Activated CD4-positive, alpha-beta T cell treated with anti-CD3 and anti-CD28 coated beads for 48 hours (primary cell): ENCODE data around the gene BLZF1.
A peak's percentile ranks its signal among the peaks of the same experiment; 100 is the strongest.
"Not testable (repeated sequence)": the region's sequence is repeated elsewhere in the genome, so short reads cannot be mapped to it uniquely, and the experiment has no call there.

Source experiments
- DNase-seq: peaks from one replicate; pipeline ENCODE4 v3.0.0-alpha.2; 2020

The BLZF1 gene, protein sequence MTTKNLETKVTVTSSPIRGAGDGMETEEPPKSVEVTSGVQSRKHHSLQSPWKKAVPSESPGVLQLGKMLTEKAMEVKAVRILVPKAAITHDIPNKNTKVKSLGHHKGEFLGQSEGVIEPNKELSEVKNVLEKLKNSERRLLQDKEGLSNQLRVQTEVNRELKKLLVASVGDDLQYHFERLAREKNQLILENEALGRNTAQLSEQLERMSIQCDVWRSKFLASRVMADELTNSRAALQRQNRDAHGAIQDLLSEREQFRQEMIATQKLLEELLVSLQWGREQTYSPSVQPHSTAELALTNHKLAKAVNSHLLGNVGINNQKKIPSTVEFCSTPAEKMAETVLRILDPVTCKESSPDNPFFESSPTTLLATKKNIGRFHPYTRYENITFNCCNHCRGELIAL

DNA sequence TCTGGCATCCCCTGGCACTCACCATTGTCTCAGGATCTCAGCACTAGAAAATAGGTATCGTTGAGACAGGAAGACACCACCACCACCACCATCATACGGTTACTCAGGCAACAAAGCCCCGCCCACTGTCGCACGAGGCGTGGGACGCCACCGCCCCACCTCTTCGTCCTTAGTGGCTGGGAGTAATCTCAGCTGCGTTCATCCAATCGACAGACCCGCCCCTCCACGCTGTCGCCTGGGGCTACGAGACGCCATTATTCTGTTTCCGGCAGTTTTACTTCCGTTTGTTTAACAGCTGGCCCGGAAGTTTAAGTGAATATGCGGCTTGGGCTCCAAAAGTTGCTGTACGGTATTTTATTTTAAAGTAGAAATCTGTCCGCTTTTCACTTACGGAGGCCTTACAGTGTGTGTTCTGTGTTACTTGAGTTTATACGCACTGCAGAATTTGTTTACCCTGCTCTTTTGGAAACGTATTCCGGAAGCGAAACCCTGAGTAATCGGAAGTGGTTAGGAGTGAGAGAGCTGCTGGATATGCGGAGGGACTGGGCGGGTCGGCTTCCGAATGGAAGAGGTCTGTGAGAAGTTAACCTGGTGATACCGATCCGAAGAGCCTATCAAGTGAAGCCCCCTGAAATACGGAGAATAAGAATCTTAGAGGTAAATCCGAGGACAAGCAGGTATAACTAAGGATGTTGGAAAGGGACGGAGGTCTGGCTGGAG lies at the start of gene BLZF1, which contains the start of gene NME7:
TSS of gene BLZF1 (plus strand) at position 510 of the 720 bp plus-strand sequence. CDS start 1,328 bp downstream, outside the sequence.
TSS of gene NME7 (minus strand) at position 112 of the 720 bp plus-strand sequence. CDS start at position 25, 87 bp downstream.
- DNase-seq, result peak; percentile 99

DNA sequence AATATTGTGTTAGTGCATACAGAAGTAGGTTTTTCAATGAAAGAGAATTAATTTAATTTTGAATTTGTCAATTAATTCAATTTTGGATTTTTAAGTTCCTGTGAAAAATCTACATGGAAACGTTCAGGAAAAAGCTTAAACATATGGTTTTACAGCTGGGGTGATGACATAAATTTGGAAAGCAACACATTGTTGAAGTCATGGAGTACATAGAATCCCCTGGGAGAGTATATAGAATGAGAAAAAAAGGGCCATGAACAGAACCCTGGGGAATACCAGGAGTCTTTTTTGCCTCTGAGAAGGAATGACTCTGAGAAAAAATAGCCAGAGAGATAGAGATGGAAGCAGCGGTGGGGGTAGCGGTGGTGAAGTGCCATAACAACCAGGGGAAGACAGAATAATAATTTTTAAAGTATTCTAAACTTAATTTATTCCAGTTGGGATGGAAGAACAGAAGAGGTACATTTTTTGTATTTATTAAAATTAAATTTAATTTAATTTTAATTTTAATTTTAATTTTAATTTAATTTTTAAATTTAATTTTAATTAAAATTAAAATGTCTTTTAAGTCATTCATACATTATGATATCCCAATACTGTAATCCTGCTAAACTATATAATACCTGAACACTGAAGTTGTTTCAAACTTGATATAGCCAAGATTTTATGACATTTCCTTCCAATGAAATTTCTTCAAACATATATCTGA lies 49.3 kb upstream of the BLZF1 start:
- no peak for DNase-seq

DNA sequence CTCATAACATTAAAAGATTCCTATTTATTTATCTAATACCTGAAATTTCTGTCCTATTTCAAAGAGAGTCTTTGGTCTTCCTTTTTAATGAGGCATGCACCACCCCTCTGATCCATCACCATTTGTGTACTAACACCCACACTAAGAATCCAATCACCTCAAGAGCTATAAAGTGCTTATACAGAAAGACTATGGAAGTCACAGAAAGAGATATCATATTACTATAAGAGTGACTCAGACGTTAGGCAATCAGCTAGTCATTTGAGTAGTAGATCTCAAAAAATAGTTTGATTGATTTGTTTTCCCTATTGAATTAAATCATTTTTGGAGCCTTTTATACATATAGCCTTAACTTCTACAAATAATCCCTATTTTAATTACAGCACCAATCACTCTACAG lies 46.5 kb upstream of the BLZF1 start:
- DNase-seq, result no peak

DNA sequence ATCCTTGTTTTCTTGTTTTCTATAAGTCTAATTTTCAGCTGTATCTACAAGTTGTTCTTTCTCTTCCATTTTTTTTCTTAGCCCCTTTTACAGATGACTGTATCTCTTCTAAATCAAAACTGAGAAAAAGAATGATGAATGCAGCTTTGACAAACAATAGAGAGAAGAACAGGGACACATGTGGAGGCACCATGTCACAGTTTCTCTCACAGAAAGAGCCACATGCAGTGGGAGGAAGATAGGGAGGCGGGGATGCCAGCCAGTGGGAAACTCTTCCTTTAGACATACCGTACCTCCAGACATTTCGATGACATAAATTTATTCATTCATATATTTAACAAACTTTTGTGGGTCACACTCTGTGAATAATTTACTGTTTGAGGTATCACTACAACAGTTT lies 45.9 kb upstream of the BLZF1 start:
- DNase-seq, result no peak

DNA sequence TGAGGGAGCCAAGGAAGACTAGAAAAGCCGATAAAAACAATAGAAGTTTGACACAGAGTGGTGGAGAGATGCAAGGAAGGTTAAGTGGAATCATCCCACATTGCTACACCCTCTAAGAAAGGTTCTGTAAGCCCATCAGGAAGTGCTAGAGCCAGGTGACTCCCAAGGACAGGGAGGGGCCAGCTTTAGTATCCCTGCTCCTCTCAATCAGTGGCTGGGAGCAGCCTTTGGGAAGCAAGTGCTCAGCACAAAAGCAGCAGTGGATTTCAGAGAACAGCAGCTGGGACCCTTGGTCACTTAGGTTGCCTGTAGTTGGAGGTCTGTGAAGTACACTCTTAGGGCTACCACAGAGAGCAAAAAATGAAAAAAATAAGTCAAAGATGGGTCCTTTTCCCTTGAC lies 42.9 kb upstream of the BLZF1 start:
- DNase-seq, result no peak

DNA sequence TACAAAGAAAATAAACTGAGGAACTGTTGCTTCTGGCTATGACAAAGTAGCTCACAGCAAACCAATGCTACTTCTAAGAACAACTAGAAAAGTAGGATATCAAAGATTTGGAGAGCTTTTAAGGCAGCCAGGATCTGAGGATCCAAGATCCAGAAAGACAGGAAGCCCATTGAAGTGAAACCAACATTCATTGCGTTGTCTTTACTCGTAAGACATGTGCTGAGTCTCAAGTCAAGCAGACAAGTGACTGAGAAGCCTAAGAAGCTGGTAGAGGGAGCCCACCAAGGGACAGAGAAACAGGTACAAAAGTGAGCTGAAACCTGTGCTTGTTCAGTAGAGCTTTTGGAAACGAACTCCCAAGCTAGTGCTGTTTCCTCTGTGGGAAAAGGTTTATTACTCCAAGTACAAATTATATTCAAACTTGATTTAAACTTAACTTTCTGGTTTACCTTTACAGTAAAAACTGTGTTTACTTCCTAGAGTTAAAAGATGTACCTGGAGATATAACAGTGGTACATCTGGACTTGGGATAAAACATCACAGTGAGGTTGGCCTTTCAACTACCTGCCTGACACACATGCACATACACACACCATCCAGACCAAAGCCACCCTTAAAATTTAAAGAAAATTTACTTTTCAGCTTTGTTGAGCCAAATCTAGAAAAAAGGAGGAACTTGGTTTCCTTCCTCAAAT lies 41.6 kb upstream of the BLZF1 start:
- no peak for DNase-seq

DNA sequence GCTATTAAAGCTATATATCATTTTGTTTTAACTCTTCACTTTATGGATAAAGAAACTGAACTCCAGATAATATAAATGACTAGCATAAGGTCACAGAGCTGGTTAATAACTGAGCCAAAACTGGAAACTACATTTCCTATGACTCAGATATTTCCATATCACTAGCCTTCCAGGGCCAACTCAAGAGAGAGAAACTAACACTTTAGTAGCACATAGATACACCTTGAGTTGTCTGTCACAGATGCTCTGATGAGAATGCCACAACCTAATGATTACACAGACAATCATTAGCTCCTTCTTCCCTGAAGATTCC lies 41.1 kb upstream of the BLZF1 start:
- DNase-seq, result no peak

DNA sequence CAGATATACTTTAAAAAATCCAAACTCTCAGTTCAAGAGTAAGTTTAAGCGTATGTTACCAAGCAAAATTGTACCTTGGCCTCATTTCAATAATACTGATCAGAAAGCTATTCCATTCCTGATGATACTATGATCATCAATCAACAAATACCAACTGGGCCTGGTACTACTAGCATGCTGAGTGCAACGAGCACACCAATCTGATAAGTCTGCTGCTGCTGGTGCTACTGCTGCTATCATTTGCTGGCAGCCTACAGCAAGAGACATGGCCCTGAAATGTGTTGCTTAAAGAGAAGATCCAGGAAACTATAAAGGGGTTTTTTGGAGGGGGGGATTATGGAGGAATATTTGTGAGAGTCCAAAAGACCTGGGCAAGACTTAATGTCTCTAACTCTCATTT lies 40.1 kb upstream of the BLZF1 start:
- no peak for DNase-seq

DNA sequence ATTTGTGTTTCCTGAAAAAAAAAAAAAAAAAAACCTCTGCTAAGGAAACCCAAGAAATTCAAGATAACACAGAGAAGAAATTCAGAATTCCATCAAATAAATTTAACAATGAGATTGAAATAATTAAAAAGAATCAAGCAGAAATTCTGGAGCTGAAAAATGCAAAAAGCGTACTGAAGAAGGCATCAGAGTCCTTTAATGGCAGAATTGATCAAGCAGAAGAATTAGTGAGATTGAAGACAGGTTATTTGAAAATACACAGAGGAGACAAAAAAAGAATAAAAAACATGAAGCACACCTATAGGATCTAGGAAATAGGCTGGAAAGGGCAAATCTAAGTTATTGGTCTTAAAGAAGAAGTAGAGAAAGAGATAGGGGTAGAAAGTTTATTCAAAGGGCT lies 38.6 kb upstream of the BLZF1 start:
- no peak for DNase-seq

DNA sequence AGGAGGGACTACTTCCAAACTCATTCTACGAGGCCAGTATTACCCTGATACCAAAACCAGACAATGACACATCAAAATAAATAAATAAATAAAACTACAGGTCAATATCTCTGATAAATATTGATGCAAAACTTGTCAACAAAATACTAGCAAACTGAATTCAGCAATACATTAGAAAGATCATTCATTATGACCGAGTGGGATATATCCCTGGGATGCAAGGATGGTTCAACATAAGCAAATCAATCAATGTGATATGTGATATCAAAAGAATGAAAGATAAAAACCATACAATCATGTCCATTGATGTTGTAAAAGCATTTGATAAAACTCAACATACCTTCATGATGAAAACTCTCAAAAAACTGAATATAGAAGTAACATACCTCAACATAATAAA lies 37.1 kb upstream of the BLZF1 start:
- no peak for DNase-seq

DNA sequence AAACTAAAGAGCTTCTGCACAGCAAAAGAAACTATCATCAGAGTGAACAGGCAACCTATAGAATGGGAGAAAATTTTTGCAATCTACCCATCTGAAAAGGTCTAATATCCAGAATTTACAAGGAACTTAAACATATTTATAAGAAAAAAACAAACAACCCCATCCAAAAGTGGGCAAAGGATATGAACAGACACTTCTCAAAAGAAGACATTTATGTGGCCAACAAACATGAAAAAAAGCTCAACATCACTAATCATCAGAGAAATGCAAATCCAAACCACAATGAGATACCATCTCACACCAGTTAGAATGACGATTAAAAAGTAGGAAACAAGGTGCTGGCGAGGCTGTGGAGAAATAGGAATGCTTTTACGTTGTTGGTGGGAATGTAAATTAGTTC lies 33.3 kb upstream of the BLZF1 start:
- DNase-seq, result not testable (repeated sequence)

DNA sequence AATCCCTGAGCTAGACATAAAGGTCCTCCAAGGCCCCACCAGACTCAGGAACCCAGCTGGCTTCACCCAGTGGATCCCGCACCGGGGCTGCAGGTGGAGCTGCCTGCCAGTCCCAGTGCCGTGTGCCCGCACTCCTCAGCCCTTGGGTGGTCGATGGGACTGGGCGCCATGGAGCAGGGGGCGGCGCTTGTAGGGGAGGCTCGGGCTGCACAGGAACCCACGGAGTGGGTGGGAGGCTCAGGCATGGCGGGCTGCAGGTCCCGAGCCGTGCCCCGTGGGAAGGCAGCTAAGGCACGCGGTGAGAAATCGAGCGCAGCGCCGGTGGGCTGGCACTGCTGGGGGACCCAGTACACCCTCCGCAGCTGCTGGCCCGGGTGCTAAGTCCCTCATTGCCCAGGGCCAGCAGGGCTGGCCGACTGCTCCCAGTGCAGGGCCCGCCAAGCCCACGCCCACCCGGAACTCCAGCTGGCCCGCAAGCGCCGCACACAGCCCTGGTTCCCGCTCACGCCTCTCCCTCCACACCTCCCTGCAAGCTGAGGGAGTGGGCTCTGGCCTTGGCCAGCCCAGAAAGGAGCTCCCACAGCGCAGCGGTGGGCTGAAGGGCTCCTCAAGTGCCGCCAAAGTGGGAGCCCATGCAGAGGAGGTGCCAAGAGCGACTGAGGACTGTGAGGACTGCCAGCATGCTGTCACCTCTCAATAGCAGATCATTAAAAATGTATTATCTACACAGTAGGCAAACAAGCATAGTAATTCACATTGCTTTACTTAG lies 30.9 kb upstream of the BLZF1 start:
- DNase-seq, result not testable (repeated sequence)

DNA sequence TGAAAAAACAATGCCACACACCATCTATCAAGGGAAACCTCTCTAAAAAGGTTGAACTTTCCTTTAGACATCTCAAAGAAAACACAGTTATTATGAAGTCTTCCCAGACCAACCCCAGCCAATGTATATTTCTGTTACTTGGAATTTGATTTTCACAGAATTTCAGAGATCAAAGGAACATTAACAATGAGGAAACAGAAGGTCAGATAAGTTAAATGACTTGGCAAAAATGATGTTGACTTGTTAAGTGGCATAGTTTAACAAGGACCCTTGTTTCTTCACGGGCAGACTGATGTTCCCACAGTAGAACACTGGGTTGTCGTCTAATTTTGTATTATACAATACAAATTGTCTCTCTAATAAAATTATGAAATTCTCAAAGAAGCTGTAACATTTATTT lies 29.4 kb upstream of the BLZF1 start:
- no peak for DNase-seq

DNA sequence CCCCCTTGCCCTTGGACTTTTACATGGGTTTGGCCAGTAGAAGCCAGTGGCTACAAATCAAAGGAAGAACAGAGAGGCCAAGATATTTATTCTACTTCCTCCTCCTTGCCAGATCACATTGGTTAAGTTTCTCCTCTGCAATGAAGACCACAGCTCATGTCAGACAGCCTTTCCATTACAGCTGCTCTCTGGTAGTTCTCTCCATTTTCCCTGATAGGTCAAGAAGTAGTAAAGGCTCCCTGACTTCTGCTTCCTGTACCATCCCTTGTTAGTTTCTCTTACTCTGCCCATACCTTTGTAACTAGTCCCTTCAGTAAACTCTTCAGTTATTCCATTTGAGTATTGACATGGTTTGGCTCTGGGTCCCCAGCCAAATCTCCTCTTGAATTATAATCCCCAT lies 28.2 kb upstream of the BLZF1 start:
- DNase-seq, result no peak

DNA sequence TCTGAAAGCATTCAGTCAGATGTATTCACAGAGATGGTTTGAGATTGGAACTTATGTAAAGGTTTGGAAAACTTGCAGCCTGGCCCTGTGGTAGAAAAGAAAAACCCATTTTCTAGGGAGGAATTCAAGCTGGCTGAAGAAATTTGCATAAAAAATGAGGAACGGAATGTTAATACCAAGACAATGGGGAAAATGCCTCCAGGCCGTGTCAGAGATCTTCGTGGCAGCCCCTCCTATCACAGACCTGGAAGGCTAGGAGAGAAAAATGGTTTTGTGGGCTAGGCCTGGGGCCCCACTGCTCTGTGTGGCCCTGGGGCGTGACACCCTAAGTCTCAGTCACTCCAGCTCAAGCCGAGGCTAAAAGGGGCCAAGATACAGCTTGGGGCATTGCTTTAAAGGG lies 27.1 kb upstream of the BLZF1 start:
- DNase-seq, result no peak

DNA sequence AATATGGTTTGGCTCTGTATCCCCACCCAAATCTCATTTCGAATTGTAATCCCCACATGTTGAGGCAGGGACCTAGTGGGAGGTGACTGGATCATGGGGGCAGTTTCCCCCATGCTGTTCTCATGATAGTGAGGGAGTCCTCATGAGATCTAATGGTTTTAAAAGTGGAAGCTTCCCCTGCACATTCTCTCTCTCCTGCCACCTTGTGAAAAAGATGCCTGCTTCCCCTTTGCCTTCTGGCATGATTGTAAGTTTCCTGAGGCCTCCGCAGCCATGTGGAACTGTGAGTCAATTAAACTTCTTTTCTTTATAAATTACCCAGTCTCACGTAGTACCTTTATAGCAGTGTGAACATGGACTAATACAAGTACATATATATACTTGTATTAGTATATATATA lies 25.9 kb upstream of the BLZF1 start:
- DNase-seq, result not testable (repeated sequence)

DNA sequence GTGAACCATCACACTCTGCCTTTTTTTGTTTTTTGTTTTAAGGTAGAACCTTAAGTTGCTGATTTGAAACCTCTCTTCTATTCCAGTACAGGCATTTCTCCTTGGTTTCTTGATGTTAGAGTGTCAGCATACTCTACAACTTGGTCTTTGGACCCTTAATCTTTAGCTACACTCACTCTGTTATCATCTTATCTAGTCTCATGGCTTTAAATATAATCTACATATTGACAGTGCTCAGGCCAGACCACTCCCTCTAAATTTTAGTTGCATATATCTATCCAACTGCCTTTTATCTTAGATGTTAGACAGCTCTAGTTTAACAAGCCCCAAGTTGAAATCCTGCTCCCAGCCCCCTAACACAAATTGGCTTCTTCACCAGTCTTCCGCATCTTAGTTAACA lies 22.5 kb upstream of the BLZF1 start:
- no peak for DNase-seq

DNA sequence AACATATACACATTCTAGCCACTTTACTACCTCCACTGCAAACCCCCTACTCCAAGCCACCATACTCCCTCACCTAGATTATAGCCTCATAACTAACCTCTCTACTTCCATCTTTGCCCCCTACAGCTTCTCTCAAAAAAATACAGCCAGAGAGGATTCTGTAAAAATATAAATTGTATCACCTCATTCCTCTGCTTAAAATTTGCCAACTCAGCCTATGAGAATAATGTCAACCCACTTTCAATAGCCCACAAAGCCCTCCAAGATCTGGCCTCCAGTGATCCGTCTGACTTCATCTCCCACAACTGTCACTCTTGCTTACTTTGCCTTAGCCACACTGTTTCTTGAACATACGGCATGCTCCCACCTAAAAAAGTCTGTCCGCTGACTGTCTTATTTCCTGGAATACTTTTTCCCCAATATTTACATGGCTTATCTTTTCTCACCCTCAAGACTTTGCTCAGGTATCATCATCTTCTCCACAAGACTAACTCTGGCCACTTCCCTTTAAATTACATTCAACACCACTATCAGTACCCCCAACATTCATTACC lies 21.9 kb upstream of the BLZF1 start:
- DNase-seq, result no peak

DNA sequence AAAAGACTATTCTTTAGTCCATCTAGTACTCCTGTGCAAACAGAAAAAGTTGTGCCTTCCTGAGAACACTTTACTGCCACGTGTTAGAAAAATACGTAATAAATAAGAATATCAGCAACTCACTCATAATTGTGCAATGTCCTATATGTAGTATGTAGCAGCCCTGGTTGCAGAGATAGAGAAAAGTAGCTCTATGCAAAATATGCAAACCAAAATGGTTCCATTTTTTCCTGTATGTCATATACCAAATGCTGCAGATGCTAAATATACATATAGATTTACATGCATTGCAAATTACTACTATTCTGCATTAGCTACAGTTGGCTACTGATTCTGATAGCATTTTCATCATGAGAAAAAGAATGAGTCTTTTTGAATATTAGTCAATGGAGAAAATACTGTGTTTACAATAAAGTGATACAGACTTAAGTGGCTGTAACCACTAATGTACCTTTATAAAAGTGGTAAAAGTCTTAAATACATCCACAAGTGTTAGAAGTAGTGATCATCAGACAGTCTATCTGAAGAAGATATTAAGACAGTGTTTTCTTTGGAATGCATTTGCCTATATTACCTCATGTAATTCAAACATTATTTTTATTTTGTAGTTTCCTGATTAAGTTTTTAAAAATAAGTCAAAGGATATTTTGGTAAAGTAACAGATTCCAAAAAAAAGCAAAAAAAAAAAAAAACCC lies 20.2 kb upstream of the BLZF1 start:
- no peak for DNase-seq

DNA sequence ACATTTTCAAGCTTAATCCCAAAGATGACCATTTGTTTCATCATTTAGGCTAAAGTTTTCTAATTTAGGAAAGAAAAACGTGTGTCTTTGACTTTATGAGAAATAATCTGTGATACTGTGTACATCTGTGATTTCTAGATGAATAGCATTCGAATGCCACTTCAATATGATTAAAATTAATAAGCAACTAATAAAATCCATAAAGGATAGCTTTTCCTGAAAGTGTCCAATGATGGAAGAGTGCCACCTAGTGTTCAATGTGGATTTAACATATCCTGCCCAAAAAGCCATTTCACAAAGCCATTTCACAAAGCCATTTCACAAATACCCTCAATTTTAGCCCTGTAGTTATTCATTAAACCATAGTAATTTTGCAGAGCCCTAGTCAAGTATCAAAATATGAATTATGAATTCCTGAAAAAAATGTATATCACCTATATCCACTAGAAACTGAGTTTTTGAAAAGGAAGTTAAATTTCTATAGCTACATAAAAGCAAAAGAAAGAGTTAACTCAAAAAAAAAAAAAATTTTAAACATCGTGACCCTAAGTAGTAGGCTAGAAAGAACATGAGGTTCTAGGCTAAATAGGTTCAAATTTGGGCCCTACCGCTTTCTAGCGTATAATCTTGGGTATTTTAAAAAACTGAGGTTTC lies 19.5 kb upstream of the BLZF1 start:
- no peak for DNase-seq

DNA sequence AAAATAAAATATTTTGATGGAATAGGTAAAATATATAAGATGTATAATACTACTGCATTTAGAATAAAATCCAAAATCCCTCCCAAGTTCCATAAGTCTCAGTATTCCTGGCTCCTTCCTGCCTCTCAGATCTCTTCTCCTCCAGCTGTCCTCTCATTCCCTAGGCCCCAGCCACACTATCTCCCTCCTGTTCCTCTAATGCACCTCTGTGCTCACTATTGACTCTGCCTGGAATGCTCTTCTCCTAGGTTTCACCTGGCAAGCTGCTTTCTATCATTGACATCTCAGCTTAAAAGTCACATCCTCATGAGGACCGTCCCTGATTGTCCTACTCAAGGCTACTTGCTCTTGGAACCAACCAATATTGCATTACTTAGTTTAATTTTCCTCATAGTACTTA lies 7.6 kb upstream of the BLZF1 start:
- no peak for DNase-seq
